Measurements from ENCODE around the gene ECI2.
A peak's percentile ranks its signal among the peaks of the same experiment; 100 is the strongest.

The ECI2 gene, protein sequence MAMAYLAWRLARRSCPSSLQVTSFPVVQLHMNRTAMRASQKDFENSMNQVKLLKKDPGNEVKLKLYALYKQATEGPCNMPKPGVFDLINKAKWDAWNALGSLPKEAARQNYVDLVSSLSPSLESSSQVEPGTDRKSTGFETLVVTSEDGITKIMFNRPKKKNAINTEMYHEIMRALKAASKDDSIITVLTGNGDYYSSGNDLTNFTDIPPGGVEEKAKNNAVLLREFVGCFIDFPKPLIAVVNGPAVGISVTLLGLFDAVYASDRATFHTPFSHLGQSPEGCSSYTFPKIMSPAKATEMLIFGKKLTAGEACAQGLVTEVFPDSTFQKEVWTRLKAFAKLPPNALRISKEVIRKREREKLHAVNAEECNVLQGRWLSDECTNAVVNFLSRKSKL

DNA sequence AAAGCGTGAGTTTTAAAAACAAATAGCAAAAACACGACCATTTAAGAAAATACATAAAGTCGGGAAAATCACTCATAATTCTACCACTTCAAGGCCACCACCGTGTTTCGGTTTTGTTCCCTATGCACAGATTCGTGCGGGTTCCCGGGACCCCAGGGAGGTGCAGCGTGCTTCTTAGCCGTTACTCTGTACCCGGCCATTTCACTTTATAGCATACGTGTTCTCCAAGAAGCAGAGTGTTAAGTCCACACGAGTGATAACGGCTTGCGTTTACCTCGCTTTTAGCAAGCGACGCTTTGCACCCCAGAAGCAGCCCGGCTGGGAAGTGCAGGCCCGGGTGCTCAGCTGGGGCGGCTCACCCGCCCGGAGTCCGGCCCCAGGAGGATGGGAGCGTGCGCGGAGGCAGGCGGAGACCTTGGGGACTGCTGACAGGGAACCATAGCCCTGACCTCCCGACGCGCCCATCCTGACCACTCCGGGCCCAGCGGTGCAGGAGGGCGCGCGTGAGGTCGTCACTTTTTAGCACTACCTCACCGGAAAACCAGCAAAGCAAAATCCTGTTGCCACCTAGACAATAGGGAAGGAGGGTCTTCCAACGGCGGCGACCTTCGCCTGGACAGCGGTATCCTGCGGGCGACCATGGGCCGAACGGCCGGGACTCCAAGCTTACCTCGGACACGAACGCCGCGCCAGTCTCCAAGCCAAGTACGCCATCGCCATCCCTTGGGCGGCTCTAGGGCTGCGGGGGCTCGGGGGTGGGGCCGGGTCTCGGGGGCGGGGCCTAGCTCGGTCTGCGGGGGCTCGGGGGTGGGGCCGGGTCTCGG lies at the start of gene ECI2:
TSS of gene ECI2 (minus strand) at position 735 of the 824 bp plus-strand sequence. CDS start at position 720, 15 bp downstream.
- TF ChIP-seq, protein P1, sequence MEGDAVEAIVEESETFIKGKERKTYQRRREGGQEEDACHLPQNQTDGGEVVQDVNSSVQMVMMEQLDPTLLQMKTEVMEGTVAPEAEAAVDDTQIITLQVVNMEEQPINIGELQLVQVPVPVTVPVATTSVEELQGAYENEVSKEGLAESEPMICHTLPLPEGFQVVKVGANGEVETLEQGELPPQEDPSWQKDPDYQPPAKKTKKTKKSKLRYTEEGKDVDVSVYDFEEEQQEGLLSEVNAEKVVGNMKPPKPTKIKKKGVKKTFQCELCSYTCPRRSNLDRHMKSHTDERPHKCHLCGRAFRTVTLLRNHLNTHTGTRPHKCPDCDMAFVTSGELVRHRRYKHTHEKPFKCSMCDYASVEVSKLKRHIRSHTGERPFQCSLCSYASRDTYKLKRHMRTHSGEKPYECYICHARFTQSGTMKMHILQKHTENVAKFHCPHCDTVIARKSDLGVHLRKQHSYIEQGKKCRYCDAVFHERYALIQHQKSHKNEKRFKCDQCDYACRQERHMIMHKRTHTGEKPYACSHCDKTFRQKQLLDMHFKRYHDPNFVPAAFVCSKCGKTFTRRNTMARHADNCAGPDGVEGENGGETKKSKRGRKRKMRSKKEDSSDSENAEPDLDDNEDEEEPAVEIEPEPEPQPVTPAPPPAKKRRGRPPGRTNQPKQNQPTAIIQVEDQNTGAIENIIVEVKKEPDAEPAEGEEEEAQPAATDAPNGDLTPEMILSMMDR (IDR thresholded peaks at IDR 0.05; ENCODE audit: insufficient read depth, low read length, poor library complexity, severe bottlenecking): no peak
- H3K27me3 ChIP-seq (replicated peaks; ENCODE audit: control insufficient read depth, insufficient read depth, low read length): no peaks in the 10 kb centered on the region
- H3K4me3 ChIP-seq (replicated peaks; ENCODE audit: low read depth, low read length): peak within 1 kb of the TSS; percentile 75
- DNase-seq (ENCODE audit: extremely low read depth, insufficient read length): peak; percentile 81
- no peaks in the 10 kb centered on the region; the same call in none of the 2 replicates for H3K36me3 ChIP-seq (ENCODE audit: control insufficient read depth, insufficient read depth, low read length)

DNA sequence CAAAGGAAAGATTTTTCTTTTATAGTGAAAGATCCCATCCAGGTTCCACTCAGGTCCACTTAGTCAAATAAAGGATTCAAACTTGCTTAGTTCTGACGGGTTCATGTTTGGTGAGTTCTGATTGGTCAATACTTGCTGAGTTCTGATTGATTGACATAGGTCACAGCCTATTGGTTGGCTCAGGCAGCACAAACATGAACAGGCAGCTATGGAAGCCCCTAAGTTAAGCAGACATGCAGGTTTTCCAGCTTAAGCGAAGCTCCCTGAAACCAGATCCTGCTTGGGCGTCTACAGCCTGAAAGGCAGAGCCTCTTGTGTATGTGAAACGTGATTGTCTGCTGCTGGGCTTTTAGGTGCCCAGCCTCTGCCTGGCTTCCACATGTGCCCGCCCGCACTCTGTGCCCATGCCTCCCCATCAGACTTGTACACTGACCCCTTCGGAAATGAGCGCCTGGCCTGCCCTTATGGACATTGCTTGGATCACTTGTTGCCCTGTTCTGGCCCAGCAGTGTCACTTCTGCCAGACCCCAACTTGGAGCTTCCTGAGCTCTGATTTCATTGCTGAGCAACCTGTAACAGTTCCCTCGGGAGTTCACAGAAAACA lies 45.4 kb upstream of the ECI2 start:
- no peak for DNase-seq (ENCODE audit: extremely low read depth, insufficient read length)
- TF ChIP-seq, protein P1 (IDR thresholded peaks at IDR 0.05; ENCODE audit: insufficient read depth, low read length, poor library complexity, severe bottlenecking): no peak
- Histone ChIP-seq H3K27me3 (replicated peaks; ENCODE audit: control insufficient read depth, insufficient read depth, low read length) (no peaks in the 10 kb centered on the region), H3K36me3 (ENCODE audit: control insufficient read depth, insufficient read depth, low read length) (no peaks in the 10 kb centered on the region), H3K4me3 (replicated peaks; ENCODE audit: low read depth, low read length) (no peak overlapping the region)

DNA sequence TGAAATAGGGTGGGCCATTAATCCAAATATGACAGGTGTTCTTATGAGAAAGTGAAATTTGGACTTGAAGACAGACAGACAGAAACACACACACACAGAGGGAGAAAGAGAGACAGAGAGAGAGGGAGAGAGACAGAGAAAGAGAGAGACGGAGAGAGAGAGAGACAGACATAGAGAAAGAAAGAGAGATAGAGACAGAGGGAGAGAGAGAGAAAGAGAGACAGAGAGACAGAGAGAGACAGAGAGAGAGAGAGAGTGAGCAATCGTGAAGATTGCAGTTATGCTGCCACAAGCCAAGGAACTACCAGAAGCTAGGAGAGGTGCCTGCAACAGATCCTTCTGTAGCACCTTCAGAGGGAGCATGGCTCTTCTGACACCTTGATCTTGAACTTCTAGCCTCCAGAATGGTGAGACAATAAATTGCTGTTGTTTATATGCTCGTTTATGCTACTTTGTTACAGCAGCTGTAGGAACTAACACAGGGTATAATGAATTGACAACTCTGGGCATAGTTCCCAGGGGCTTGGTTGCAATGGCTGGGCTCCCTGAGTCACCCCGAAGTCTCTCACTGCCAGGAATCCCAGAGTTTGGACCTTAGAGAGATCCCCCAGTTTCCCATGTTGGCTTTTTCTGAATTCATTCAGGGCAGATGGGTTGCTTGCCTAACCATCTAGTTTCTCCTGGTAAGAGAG lies 44.7 kb upstream of the ECI2 start:
- Histone ChIP-seq H3K4me3 (replicated peaks; ENCODE audit: low read depth, low read length) (no peak overlapping the region), H3K27me3 (replicated peaks; ENCODE audit: control insufficient read depth, insufficient read depth, low read length) (no peaks in the 10 kb centered on the region), H3K36me3 (ENCODE audit: control insufficient read depth, insufficient read depth, low read length) (no peaks in the 10 kb centered on the region)
- DNase-seq (ENCODE audit: extremely low read depth, insufficient read length): no peak
- TF ChIP-seq, protein P1 (IDR thresholded peaks at IDR 0.05; ENCODE audit: insufficient read depth, low read length, poor library complexity, severe bottlenecking): no peak

DNA sequence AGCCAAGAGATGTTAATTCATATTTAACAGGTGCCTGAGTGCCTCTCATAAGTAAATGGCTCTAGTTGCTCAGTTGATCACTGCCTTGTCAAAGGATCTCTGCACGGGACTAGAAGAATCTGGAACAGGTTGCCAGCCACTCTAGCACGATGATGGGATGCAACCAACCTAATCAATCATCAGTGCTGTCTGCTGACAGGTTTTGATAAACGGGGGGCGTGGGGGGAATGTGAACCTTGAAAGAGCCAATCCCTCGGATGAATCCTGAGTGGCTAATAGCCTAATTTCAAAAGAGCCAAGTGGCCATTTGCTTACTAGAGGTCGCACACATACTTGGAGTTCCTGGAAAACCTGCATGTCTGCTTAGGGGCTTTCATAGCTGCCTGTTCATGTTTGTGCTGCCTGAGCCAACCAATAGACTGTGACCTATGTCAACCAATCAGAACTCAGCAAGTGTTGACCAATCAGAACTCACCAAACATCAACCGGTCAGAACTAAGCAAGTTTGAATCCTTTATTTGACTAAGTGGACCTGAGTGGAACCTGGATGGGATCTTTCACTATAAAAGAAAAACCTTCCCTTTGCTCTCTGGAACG lies 43.5 kb upstream of the ECI2 start:
- no peaks in the 10 kb centered on the region for H3K27me3 ChIP-seq (replicated peaks; ENCODE audit: control insufficient read depth, insufficient read depth, low read length)
- no peak for DNase-seq (ENCODE audit: extremely low read depth, insufficient read length)
- no peak overlapping the region for H3K4me3 ChIP-seq (replicated peaks; ENCODE audit: low read depth, low read length)
- H3K36me3 ChIP-seq (ENCODE audit: control insufficient read depth, insufficient read depth, low read length): no peaks in the 10 kb centered on the region
- TF ChIP-seq, protein P1 (IDR thresholded peaks at IDR 0.05; ENCODE audit: insufficient read depth, low read length, poor library complexity, severe bottlenecking): no peak

DNA sequence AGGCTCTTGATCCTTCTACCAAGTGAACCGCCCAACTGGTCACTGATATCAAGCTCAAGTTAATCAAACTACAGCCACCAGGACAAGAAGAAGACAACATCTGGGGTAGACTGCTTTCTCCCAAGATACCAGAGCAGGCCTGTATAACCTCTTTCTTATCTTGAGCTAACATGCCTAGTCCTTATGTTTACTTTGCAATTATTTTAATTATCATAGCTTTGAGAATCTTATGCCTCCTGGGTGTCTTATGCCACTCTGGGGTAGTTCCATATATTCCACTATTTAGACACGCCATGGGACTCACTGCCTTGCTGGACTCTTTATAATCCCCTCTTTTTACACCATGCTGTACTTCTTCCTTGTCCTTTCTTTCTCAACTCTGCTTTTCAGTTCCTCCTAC lies 41.5 kb upstream of the ECI2 start:
- no peaks in the 10 kb centered on the region for H3K36me3 ChIP-seq (ENCODE audit: control insufficient read depth, insufficient read depth, low read length)
- H3K27me3 ChIP-seq (replicated peaks; ENCODE audit: control insufficient read depth, insufficient read depth, low read length): no peaks in the 10 kb centered on the region
- TF ChIP-seq, protein P1 (IDR thresholded peaks at IDR 0.05; ENCODE audit: insufficient read depth, low read length, poor library complexity, severe bottlenecking): no peak
- no peak for DNase-seq (ENCODE audit: extremely low read depth, insufficient read length)
- H3K4me3 ChIP-seq (replicated peaks; ENCODE audit: low read depth, low read length): no peak overlapping the region
